Body of pancreas (tissue), 4 donors: ENCODE measurements around the gene FST. TPM values are rescaled to one million over a fixed set of nuclear protein-coding genes. Genes with fewer than 3 reads are reported as not detected.

Source experiments
- ATAC-seq: fragments of 150-250 bp; one replicate; pipeline ENCODE4 v1.9.1; 2016
- DNase-seq, 4 donors: peaks; one replicate each; pipeline ENCODE4 v3.0.0-alpha.2; 2019
- H3K27ac ChIP-seq, 4 donors: fragments of 200-600 bp; sonication (generic); 1 replicate in 3 of 4; 2 replicates in 1 of 4; pipeline versions ENCODE4 v1.5.1 to v1.6.1; 2016 to 2019; ENCODE audit warnings: mild to moderate bottlenecking in 1 of 4, mixed read lengths in 1 of 4, moderate library complexity in 1 of 4
- H3K27me3 ChIP-seq, 2 donors: fragments of 200-600 bp; sonication (generic); one replicate each; pipeline ENCODE4 v1.6.0; 2016; ENCODE audit warnings: mild to moderate bottlenecking in 1 of 2
- H3K36me3 ChIP-seq, 2 donors: fragments of 200-600 bp; sonication (generic); replicated peaks in 1 of 2; 2 replicates each; pipeline ENCODE4 v1.5.1; 2016; ENCODE audit warnings: low read depth in 2 of 2; ENCODE audit not compliant: insufficient read depth in 1 of 2
- H3K4me1 ChIP-seq: fragments of 200-600 bp; sonication (generic); one replicate; pipeline ENCODE4 v1.6.0; 2016
- H3K4me3 ChIP-seq, 2 donors: fragments of 200-600 bp; sonication (generic); 1 replicate in 1 of 2; 2 replicates in 1 of 2; pipeline ENCODE4 v1.5.1; 2016 to 2019
- H3K9me3 ChIP-seq, 3 donors: fragments of 200-600 bp; sonication (generic); 1 replicate in 2 of 3; 2 replicates in 1 of 3; pipeline ENCODE4 v1.5.1; 2016
- CTCF ChIP-seq, 7 experiments: fragments of 450-650 bp in 4 of 7; fragments of 200-600 bp in 3 of 7; sonication (generic) in 3 of 7; IDR thresholded peaks; one replicate each; pipeline ENCODE4 v1.5.1; 2016 to 2019; ENCODE audit warnings: antibody characterized with exemption in 7 of 7
- POLR2A ChIP-seq, 3 donors: fragments of 450-650 bp; IDR thresholded peaks; one replicate each; pipeline ENCODE4 v1.6.1; 2016; ENCODE audit warnings: antibody characterized with exemption in 3 of 3, mild to moderate bottlenecking in 2 of 3
- WGBS, 2 donors: methylation state at CpG; one replicate each; pipeline ENCODE4 v1.1.5; 2017; 5-methylcytosine and 5-hydroxymethylcytosine counted together
- intact Hi-C: fragments of 100-400 bp; cut with DNase I; formaldehyde crosslinking; loops from one replicate; pipeline ENCODE4 v1.15.1; 2023
- total RNA-seq, 2 donors: library from RNA; depleted of rRNA; stranded (reverse); fragments of >200 nt; gene quantifications; one replicate each; pipeline ENCODE4 v1.1.0, GENCODE V29; 2016

Gene FST
- total RNA-seq, 2 donors from 2014 or later: 0.52 to 0.99 TPM

DNA sequence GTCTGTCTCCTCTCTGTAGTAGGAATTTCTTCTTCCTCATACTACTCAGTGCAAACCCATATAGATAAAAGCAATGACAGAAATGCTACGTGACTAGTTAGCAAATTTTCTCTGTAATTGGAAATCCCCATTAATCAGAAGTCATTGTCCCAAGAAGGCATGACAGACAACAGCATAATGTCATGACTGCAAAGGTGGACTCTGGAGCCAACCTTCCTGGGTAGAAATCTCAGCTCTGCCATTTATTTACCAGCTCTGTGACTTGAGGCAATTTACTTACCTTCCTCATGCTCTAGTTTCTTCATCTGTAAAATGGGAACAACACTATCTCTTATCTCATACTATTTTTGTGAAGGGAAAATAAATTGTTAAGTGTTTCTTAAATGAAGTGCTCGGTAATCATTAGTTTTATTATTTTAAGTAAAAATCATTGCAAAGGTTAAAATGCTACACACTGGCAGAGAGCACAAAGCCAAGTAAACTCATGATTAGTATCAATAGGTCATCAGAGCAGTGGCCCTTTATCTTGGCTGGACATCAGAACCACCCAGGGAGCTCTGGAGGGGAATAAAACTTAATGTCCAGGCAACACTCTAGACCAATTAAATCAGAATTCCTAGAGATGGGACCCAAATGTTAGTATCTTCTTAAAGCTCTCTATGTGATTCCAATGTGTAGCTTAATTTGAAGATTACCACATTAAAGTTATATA lies 43.8 kb upstream of the FST start:
- Histone ChIP-seq H3K4me3 (no peak overlapping the region), H3K27ac (no peak overlapping the region), H3K36me3 (no peaks in the 10 kb centered on the region), H3K9me3 (no peaks in the 10 kb centered on the region), H3K27me3 (no peaks in the 10 kb centered on the region), H3K4me1 (peaks cover 7% of the 10 kb centered on the region)
- ATAC-seq (no peak), DNase-seq (no peak)
- 69% methylated on average over 2 of the region's 2 CpGs for WGBS, 2 donors
- intact Hi-C loops: no loop called here
- no peak for TF ChIP-seq CTCF (IDR thresholded peaks at IDR 0.05)
- no peak for TF ChIP-seq POLR2A (IDR thresholded peaks at IDR 0.05)

GRCh38 chr5:53438079-53438478 lies 42.4 kb upstream of the FST start:
- 86% methylated on average over 13 of the region's 13 CpGs for WGBS, 2 donors
- no peak overlapping the region for H3K27ac ChIP-seq
- no peak for TF ChIP-seq CTCF (IDR thresholded peaks at IDR 0.05)
- TF ChIP-seq POLR2A (IDR thresholded peaks at IDR 0.05): no peak
- DNase-seq (no peak), ATAC-seq (no peak)
- H3K27me3 ChIP-seq: no peaks in the 10 kb centered on the region
- intact Hi-C loops: no loop called here
- H3K4me1 ChIP-seq: peaks cover 5% of the 10 kb centered on the region
- no peak overlapping the region for H3K4me3 ChIP-seq
- H3K9me3 ChIP-seq: no peaks in the 10 kb centered on the region
- no peaks in the 10 kb centered on the region for H3K36me3 ChIP-seq

DNA sequence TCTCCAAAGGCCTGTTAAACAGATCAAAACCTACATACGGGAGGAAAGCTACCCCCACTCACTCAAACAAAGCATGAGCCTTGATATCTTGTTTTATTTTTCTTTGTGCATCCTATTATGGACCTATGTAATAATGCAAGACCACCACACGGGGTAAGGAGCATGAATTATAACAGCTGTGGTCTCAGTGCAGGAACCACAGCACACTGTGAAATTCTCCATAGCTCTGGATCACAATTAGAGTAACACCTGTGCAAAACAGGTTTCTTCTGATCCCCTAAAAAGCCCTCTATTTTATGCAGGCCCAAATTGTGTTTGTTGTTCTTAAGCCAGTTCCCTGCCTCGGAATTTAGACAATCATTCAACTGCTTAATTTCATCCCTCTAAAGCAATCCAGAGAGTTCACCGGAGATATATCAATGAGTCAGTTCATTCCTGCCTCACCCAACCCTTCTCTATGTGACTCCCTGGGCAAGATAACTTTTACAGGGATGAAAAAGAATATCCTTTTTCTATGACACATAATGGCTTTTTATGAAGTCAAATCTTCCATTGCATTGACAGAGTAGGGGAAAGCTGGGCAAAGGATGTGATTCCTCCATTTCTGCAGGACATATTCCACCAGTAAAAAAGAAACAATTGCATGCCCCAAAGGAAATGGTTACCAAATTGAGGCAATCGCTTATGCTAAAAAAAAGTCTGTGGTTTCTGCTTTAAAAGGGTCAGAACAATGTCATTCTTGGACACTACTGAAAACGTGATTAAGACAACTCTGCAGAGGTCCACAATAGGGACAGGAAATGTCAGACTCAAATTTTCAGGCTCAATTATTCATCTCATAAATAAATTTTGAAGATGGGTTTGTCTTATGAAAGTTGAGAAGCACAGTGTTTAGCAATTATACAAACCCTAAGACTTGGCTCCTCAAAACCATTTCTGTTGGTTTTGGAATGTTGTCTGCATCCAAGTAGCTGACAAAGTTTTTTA lies 41.6 kb upstream of the FST start:
- Histone ChIP-seq H3K27me3 (no peaks in the 10 kb centered on the region), H3K9me3 (no peaks in the 10 kb centered on the region), H3K4me1 (no peaks in the 10 kb centered on the region), H3K4me3 (no peak overlapping the region), H3K36me3 (no peaks in the 10 kb centered on the region), H3K27ac (no peak overlapping the region)
- DNase-seq (no peak), ATAC-seq (no peak)
- intact Hi-C loops: no loop called here
- 55 to 61% methylated on average over 6 of the region's 6 CpGs for WGBS, 2 donors
- TF ChIP-seq POLR2A (IDR thresholded peaks at IDR 0.05) (no peak), CTCF (IDR thresholded peaks at IDR 0.05) (no peak)

GRCh38 chr5:53442961-53443360 lies 37.5 kb upstream of the FST start:
- TF ChIP-seq CTCF (IDR thresholded peaks at IDR 0.05) (no peak), POLR2A (IDR thresholded peaks at IDR 0.05) (no peak)
- DNase-seq: no peak
- Histone ChIP-seq H3K27me3 (no peaks in the 10 kb centered on the region), H3K27ac (no peak overlapping the region), H3K4me1 (no peaks in the 10 kb centered on the region), H3K9me3 (no peaks in the 10 kb centered on the region), H3K4me3 (no peak overlapping the region), H3K36me3 (no peaks in the 10 kb centered on the region)
- no peak for ATAC-seq
- intact Hi-C loops: no loop called here
- WGBS, 2 donors: 93 to 95% methylated on average over 1 of the region's 1 CpG
